Activated CD4-positive, CD25-positive, alpha-beta regulatory T cell treated with anti-CD3 and anti-CD28 coated beads, Interleukin-2, amount 50 U/mL, for 16 hours (primary cell): Measurements from ENCODE around the gene CNKSR3.

ENCODE experiments used
- DNase-seq: peaks from one replicate; pipeline ENCODE4 v3.0.0-alpha.2; 2020; ENCODE audit warnings: low read depth, low spot score

CNKSR3 gene

DNA sequence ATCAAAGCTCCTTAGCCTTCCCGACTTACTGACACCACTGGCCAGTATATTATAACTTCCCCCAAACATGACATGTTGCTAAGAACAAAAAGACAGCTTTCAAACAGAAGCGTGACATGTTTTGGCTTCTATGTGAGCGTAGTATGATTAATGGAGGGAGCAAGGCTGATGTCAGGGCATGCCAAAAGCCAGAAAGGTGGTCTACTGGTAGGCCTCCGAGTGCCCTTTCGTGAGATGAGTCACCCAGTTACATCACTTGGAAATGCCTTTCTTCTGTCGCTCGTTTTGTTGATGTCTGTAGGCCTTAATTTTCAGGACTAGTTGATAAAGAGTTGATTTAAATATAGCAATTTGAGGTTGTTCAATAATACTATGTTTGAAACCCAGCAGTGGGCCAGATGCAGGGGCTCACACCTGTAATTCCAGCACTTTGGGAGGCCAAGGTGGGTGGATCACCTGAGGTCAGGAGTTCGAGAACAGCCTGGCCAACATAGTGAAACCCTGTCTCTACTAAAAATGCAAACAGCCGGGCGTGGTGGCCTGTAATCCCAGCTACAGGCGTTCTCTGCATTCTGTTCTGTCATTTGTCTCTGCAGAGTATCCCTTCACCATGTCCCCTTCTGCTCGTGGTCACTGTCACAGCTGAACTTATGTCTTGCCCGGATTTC lies 53.3 kb downstream of the CNKSR3 start:
- no peak for DNase-seq

DNA sequence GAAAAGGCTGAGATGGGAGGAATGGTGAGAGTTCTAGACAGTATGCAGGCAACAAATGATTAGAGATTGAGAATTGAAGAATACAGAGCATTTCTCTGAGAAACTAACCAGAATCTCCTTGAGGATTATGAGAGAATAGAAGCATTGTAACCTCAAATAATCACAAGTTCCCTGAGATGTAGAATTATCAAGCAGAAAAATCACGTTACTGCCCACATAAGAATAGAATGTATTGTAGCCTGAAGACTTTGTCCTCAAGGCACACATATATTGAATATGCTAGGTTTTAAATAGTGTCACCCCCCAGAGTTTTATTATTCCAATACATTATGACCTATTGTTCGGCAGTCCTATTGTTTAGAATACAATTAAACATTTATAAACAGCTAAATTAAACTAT lies 57.2 kb downstream of the CNKSR3 start:
- DNase-seq, result no peak

DNA sequence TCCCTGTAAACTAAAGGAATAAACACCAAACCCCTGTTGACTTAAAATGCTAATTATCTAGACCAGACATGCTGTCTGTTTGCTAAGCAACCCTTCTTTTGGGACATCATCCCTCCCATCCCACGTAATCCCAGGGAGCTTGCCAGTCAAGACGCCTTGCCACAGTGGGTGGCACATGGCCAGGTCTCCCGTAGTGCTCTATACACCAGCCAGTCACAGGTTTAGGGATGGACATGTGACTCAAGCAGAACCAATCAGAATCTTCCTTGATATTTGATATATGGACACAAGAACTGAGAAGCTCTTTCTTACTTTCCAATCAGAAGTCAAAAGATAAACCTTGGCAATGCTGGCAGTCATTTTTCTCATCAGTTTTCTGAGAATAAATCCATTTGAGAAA lies 60.0 kb downstream of the CNKSR3 start:
- no peak for DNase-seq

DNA sequence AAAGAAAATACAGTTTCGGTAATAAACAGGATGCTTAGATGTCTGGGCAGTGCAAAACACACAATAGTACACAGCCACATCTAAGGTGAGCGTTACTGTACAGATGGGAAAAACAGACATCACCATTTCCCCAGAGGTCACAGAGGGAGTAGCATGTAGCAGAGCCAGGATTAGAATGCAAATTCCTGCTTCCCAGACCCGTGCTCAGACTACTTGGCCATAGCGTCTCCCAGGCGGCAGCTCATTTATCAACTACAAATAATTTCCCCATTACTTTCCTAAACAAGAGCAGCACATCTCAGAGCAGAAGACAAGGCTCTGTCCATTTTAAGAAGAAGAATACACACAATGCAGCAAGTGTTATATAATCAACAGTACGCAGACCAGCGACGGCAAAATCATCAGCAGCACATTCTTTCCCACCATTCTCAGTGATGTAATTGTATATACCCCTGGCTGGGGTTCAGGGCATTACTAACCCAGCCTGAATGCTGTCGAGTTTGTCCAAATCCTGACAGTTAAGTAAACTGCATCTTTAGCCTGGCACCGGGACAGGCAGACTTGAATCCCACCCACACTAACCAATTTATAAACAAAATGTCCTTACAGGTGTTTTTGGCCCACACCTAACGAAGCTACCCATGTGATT lies 61.9 kb downstream of the CNKSR3 start:
- DNase-seq, result no peak

DNA sequence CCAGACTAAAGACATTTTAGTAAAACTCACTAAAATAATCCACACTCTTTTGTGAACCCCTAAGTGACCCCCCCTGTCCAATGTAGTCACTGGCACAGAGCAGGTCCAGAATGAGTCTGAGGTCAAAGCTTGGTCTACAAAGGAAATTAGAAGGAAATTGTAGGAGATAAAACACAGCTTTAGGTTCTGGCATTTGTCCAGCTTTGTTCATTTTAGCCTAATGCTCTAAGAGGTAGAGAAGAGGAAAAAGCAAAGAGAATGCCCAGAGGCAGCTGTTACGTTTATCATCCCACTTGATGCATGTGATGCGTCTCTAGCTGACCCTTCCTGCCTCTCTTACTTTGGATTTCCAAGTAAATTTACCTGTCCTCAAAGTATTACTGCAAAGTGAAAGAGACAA lies 62.5 kb downstream of the CNKSR3 start:
- no peak for DNase-seq

DNA sequence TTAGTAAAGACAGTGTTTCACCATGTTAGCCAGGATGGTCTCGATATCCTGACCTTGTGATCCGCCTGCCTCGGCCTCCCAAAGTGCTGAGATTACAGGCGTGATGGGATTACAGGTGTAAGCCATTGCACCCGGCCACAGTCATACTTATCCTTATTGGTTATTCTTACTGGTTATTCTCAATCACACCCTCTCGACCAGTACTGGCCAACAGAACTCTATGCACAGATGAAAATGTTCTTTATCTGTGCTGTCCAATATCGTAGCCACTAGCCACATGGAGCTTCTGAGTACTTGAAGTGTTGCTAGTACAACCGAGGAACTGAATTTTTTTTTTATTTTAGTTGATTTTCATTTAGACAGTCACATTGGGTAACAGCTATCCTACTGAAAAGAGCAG lies 63.5 kb downstream of the CNKSR3 start:
- no peak for DNase-seq

DNA sequence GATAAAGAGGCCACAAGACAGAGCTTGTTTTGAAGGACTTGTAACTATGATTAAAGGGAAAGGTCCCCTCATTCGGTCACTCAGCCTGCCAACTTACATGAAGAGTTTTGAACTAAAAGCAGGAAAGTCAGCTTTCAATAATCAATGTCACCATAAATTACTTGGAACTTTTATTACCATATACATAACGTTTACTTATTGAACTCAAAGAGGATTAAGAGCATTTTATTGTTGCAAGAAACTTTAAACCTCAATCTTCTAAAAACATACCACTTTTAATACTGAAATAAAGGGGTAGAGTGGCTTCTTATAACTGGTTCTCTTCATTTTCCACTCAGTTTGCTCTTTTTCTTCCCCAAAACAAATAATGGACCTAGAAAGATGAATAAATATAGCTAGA lies 65.1 kb downstream of the CNKSR3 start:
- no peak for DNase-seq

DNA sequence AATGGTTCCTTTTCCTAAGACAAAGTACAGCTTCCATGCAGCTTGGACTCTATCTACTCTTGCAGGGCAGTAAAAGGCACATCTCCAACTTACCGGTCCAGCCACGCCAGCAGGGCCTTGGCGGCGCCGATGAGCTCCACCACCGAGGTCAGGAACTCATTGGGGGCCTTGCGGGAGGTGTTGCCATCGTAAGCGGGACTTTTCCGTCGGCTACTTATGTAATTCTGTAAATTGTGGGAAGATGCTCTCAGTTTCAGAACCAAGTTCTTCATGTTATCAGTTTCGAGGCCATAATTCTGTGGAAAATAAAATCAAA lies 68.5 kb downstream of the CNKSR3 start:
- DNase-seq, result no peak

DNA sequence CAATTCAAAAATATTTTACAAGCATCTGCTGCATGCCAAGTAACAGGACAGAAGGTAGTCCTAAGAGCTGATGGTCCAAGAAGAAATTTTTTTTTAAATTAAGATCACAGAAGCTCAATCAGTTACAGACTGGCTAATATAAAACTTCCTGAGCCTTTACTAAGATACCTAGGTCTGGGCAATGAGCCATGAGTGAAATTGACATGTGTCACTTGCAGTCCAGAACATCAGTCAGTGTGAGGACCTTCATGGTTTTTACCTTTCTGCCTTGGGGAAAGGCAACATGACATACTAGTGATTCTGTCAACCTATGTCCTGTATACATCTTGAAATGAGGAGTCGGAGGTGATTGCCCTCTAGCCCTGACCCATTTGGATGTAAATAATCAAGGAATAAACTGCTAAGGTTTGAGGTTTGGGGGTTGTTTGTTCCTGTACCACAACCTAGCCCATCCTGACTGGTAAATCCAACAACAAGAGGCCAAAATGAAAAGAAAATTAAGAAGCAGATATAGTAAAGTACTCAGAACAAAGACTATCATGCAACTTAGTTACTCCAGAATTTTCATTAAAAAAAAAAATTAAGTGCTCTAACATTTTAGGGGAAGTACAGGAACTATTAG lies 70.0 kb downstream of the CNKSR3 start:
- no peak for DNase-seq

DNA sequence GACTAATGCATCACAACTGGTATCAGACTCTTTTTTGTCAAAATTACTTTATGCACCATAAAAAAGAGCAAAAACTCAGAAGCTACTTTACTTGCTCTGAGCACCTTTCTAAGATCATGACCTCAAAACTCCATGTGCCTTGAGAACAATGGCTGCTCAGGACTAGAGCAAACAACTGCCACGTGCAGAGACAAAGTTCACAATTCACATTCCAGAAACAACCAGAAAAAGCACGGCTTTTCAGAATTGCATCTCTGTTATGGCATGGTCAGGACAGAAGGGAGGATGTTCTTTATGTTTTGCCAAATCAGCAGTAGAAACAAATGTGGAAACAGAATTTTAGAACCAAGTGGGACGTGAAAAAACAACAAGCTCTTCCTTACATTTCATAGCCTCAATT lies 70.5 kb downstream of the CNKSR3 start:
- no peak for DNase-seq

DNA sequence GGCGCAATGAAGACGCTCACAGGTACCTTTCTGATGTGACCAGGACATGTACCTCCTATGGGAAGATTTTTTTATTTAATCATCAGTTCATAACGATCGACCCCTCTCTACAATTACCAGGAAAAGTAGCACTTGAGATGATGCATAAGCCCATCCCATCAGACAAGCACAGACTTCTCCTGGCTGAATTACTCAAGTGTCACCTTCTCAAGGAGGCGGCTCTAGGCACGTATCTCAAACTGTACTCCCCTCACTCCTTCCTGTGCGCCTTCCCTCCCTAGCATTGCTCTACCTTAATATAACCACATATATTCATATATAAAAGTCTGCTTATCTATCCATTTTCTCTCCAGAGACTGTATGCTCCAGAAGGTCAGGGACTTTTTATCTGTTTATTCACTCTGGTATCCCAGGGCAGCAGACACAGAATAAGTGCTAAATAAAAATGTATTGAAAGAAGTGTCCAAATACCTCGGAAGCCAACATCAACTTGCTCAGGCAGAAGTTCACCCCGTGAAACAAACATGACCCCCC lies 71.5 kb downstream of the CNKSR3 start:
- no peak for DNase-seq

DNA sequence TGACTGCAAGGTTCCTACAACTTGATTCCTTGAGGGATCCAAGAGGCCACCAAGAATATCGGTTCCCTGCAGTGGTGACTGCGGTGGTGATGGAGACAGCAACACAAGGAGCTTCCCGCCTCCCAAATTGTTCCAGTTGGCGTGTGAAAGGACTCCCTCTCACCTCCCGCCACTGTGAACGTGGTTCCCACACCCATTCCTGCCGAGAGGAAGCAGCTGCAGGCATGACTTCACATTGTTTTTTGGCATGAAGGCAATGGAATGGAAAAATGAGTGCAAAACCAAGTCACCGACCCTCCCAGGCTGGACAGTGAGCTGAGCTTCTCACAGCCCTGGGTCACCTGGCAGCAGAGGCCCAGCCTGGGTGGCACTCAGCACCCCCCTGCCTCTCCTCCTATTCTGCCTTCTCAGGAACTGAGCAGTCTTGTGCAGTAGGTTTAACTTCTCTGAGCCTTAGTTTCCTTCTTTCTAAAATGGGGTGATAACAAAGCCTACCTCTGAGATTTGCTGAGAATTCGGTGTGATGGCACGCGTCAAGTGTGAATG lies 75.0 kb downstream of the CNKSR3 start:
- no peak for DNase-seq

DNA sequence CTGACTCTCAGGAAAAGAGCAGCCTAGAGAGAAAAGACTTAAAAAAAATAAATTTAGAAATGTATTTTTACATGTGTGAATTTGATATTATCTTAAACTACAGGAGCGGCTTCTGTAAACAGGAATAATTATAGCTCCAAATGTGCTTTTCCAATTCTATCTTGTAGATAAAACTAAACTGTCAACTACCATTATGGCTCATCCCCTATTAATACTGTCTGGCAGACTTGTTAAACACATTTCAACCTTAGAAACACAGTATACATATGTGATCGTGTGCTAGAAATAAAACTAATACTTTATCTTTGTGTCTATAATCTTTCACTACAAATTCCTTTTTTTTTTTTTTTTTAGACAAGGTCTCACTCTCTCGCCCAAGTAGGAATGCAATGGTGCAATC lies 75.8 kb downstream of the CNKSR3 start:
- no peak for DNase-seq

DNA sequence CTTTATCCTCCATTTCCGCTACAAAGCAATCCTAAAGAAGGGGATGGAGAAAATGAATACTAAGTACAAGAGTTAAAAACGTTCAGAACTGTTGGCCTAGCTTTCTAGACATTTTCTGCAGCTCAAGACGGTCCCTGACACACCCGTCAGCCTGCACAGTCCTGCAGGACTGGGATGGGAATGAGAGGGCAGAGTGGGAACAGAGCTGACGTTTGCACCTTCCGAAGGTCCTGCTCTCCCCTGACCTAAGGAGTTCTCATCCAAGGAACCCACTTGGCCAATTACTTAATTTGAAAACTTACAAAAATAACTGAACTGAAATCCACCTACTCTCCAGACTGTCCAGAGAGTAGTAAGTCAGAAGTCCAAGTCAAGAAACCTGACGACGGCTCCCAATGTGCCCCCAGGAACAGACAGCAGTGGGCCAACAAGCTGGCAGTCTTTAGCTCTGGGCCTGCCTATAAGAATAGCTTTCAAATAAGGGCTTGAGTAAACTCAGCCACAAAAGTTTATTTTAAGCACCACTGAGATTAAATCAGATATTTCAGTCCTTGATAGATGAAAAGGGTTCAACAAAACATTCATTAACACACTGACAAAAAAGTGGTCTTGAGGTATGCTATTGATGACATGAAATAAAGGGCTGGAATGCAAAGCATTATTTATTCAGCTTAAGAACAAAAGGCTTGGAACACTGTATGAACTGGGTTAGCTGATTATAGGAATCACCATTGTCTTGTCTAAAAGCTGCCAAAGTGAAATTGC lies 76.8 kb downstream of the CNKSR3 start:
- DNase-seq, result no peak

DNA sequence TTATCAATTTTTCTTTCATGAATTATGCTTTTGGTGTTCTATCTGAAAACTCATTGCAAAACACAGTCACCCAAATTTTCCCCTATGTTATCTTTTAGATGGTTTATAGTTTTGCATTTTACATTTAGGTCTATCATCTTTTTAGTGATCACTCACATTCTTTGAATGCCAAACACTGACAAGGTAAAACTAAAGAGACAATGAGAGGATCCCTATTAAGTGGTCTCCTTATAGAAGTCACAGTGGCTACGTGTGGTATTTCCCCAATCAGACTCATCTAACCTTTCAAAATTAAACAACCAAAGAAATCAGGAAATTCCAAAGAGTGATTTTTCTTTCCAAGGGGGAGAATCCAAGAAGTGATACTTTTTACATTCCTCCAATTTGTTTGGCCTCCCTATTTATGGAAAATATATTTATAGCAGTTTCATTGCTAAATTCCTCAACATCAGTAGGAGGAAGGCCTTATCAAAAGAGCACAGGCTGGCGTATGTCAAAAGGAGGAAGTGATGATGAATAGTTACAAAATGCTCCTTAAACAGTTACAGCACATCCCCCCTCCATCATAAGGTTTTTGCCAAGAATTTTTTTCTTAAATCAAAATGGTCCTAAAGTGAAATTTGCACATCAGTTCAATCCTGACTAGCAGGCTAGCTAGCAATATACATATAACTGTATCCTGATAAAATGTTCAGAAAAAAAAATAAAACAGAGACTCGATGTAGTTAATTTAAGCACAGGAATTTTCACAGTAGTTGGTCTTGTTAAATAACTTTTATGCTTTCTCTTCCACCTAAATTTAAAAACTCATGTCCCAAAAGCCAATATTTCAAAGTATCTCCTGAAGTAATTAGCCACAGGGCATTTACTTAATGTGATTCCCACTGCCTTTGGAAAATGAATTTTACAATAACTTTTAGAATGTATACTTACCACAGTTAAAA lies 77.7 kb downstream of the CNKSR3 start:
- DNase-seq, result no peak

DNA sequence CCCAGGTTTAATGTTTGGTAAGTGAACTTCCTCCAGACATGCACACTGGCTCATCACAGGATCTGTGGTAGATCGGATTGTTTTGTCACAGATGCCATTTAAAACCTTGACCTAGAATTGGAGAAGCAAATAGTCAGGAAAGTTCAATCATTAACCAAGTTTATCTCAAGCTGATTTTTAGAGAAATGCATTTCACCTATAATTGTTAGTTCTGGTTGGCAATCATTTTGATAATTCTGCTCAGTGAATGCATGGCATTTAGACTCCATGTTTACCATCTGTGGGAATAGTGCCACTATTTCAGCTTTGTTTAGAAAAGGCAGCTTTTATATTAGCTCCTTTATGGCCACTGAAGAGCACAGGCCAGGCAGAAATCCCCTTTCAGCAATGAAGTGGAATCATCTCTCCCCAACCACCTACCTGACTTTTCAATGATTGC lies 80.0 kb downstream of the CNKSR3 start:
- no peak for DNase-seq

DNA sequence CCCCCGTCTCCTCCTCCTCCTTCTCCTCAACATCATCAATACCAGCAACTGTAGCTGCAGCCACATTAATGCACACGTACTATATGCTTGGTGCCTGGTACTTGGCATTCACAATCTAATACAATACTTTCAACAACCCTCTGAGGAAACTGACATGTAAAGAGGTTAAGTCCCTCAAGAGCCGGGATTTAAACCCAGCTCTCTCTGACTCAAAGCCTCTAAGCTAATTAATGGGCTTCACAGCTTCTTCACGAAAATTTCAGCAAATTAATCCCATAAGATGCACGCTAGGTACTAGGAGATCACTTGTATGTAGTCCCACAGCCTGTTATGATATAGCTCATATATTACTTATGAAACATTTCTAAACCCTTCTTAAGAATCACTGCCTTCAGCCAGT lies 80.8 kb downstream of the CNKSR3 start:
- no peak for DNase-seq

DNA sequence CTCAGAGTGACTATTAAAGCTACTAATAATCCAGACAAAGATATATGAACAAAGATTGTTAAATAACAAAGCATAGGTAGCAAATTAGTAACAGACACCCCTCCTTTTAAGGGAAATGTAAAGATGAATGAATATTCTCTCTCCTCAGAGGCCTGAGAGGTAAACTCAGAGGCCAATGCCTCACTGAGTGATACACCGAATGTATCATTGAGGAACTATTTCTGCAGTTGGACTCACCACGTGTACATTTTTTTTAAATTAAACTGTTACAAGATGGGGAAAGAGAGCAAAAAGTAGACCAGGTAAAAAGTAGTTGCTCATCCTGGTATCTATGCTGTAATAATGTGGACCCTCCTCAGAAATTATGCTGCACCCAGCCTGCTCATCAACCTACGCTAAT lies 81.6 kb downstream of the CNKSR3 start:
- DNase-seq, result no peak

DNA sequence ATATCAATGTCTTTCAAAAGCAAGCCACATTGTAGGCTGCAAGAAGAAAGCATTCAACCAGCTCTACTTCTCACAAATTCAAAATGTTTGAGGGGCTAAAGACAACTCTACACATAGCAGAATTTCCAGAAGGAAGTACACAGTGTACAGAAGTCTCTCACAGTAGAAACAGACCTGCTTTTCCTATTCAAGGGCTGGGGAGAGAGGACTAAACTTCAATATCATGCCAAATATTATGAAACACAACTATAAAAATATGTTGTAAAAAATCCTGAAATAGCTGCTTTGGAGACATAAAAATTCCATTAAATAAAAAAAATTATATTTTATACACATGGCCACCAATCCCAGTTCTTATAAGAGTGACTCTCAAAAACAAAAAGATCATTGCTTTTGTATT lies 83.0 kb downstream of the CNKSR3 start:
- DNase-seq, result no peak

DNA sequence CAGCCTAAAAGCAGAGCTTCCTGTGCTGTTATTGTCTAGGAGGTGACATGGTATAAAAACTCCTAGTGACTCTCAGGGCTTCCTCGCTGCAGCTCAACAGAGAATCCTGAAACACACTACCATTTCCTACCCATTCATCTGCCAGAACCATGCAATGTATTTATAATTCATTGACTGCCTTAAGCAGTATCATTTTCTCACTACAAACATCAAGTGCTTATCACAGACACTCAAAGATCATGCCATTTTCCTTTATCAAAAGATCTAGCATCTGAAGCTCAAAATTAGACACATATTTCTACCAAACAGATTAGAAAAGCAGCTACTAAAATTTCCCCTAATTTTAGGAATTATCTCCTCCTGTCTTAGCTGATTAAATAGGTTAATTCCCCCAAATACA lies 83.5 kb downstream of the CNKSR3 start:
- no peak for DNase-seq

DNA sequence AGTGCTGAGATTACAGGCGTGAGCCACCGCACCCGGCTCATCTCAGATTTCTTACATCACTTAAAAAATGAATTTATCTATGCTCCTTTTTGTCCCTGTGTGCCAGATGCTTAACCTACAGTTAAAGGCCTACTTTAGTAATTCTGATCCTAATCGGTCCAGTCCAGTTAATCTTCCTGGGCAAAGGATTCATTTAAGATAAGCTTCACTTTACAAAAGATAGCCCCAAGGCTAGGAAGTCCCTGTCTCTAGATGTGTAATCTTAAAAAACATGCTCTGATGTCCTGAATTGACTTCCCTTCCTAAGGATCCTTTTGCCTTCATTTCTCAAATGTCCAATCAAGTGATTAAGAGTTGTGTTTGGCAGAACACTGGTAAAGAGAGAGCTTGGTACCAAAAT lies 85.5 kb downstream of the CNKSR3 start:
- no peak for DNase-seq
